ENCODE results near the gene TMEM187.
"Not testable (repeated sequence)": the region's sequence is repeated elsewhere in the genome, so short reads cannot be mapped to it uniquely, and the experiment has no call there.

TMEM187 gene

DNA sequence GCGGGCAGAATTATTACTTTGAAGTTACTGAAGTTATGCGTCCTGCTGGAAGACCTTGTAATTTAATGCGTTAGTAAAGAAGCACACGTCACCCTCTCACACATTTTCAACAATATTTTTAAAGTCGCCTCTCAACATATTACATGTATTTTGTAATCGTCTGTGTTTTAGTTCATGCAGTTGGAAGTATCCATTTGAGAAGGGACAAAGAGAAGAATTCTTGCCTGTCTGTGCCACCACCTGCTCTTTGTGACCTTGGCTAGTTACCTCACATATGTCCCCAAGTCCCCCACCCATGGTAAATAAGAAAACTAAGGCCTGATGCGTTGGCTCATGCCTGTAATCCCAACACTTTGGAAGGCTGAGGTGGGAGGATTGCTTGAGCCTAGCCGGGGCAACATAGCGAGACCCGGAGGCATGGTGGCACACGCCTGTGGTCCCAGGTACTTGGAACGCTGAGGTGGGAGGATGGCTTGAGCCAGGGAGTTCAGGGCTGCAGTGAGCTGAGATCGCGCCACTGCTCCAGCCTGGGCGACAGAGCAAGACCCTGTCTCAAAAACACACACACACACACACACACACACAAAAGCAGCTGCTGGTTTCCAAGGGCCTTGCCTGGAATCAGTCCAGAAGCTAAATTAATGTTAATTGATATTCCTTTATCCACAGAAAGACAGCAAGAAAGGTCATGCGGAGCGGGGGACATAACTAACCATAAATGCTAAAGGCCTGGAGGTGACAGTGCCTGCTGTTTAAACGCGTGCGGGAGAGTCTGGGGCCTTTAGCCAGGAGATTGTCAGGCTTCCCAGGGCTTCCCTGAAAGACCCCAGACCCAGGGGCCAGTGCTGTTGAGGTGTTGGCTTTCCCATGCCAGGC lies 811 bp downstream of the TMEM187 start:
- DNase-seq: no peak

DNA sequence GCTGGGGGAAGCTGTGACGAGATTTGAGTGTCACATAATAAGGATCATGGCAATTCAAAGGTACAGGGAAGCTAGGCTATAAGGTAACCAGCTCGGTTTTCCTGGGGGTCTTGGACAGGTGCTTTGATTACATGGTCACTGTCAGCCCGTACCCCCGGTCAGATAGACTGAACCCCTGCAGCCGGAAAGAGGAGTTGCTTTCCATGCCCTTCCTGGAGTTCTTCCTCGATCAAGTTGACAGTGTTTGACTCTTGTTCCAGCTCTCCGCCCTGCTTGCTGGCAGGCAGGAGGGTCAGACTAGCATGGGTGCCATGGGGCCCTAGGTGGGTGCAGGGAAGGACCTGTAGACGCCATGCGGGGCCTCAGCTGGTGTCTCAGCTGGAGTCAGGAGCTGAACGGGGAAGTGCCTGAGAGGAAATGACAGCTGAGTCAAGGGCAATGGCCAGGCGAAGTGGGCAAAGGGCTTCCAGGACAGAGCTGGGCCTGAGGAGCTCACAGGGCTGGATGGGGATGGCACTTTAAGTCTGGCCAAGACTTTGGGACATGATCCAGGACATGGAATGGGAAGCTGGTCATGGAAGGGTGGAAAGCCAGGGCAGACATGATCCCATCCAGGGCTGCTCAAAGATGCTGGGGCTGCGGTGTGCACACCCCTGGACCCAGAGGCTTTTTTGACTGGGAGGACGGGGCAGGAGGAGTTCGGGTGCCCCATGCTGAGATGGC lies 1.6 kb downstream of the TMEM187 start:
- no peak for DNase-seq

DNA sequence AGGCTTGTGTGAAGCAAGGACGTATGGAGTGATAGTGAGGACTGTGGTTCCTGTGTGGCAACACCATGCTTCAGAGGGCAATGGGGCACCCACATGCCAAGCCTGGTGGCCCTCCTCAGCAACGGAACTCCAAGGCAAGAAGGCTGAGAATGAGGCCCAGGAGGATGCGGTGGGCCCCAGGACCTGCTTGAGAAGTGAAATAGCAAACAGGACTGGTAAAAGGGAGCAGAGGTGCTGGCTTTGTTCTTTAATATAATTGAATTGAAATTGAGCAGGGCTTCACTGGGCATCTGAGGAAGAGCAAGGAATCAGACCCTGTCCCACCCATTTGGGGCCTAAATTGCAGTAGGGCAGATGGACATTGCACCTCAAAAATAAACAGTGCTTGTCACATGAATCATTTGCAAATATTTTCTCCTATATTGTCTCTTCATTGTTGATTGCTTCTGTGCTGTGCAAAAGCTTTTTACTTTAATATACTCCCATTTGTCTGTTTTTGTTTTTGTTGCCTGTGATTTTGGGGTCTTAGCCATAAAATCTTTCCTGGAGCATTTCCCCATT lies 2.3 kb downstream of the TMEM187 start:
- DNase-seq: no peak

DNA sequence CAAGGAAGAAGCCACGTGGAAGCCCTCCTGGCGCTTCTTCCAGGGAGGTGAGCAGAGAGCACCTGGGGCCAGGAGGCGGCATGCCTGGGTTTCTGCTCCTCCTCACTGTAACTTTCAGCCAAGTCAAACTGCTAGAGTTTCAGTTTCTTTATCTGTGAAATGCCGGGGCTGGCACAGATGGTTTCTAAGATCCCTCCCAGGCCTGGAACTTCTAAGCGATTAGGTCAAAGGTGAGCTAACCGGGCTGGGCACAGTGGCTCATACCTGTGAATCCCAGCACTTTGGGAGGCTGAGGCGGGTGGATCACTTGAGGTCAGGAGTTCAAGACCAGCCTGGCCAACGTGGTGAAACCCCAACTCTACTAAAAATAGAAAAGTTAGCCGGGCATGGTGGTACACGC lies 7.8 kb downstream of the TMEM187 start:
- DNase-seq: not testable (repeated sequence)

DNA sequence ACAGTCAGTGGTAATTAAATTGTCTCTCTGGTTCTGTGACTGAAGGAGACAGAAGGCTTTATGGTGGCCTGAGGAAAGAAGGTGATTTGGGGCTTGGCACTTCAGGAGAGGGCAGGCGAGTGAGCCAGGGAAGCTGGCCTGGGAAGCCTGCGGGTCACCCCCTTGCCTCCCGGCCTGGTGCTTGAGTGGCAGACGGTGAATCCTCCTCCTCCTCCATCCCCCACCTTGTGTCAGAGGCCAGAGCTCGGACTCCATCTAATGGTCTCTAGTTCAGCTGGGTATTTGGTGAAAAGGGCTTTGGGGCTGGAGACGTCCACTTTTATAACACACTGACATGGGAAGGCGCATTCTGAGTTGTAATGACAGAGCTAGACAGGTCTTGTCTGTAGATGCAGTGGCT lies 8.7 kb downstream of the TMEM187 start:
- DNase-seq: no peak

DNA sequence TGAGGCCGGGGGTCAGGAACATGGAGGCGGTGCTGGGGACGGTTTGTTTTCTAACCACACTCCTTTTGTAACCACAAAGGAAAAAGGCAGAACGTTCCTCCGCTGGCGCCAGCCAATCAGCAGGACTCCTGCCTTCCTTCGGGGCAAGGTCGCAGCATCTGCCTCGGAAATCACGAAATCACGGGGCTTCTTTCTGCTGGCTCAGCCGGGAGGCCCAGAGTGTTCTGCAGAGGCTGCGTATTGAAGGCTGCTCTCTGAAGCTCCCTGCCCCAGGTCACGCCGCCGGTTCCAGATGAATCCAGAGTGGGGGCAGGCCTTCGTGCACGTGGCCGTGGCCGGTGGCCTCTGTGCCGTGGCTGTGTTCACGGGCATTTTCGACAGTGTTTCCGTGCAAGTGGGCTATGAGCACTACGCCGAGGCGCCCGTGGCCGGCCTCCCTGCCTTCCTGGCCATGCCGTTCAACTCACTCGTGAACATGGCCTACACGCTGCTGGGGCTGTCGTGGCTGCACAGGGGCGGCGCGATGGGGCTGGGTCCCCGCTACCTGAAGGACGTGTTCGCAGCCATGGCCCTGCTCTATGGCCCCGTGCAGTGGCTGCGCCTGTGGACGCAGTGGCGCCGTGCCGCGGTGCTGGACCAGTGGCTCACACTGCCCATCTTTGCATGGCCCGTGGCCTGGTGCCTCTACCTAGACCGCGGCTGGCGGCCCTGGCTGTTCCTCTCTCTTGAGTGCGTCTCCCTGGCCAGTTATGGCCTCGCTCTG lies 9.4 kb downstream of the TMEM187 start:
- DNase-seq: no peak

DNA sequence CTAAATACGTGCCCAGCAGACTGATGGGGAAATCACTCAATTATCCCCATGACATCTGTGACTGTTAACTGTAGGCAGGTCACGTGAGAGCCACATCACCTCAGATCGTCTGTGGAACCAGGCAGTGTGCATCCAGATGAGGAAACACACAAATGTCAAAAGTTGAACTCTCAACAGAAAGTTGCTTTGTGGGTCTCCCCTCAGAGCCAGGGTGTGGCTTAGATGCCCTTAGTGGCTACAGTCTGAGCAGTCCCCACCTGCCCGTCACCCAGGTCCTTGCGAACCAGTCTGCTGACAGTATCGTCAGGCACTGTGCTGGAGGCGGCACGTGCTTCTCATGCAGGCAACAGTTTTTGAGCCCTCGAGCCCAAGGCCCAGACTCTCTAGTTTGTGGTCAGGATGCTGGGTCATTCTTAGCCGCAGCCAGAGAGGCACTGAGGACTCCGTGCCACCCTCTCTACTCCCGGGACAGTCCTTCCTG lies 10.8 kb downstream of the TMEM187 start:
- DNase-seq: no peak

DNA sequence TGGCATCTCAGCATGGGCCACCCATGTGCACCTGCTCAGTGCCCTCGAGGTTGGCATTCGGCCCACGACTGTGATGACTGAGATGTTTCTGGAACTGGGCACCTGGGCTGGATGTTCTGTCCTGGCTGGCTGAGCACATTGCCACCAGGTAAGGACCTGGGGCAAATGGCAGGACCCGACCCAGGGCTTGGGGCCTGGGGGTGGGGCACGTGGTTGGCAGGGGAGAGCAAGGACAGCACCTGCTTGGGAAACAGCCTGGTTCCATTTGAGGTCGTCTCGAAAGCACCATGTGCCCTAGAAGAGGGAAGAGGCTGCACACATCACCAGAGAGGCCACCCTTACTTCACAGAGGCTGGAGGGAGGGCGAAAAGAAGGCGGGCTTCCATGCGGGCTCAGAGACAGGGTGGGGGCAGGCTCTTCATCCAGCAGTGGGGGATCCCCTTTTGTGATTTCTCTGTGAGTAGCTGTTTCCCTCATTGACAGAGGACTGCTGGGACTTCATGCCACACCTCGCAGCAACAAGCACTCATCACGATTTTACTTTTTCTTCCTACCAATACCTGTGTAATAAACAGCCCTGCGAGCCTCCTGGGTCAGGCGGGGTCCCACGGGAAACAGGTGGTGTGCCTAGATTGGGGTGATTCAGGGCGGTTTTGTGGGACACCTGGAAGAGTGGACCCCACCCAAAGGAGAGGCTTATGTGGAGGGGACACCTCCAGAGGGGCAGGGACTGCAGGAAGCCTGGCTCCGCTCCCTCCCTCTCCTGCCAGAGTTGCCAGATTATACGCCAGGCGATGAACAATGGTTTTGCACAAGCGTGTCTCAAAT lies 12.0 kb downstream of the TMEM187 start:
- no peak for DNase-seq

DNA sequence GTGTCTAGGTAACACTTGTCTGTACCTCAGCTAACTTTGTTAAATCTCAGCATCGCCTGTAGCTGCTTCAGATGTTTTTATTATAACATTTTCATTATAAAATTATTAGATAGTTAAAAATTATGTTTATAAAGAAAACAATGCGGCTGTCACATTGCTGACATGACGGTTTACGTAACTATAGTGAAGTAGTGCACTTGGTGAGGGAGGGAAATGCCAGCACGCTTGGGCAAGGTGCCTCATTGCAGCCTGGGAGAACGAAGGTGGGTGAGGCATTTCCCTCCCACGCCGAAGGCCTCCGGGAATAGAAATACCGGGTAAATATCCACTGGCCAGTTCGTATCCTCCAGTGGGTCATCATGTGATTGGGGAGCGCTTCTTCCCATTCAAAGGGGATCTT lies 15.9 kb downstream of the TMEM187 start:
- no peak for DNase-seq

DNA sequence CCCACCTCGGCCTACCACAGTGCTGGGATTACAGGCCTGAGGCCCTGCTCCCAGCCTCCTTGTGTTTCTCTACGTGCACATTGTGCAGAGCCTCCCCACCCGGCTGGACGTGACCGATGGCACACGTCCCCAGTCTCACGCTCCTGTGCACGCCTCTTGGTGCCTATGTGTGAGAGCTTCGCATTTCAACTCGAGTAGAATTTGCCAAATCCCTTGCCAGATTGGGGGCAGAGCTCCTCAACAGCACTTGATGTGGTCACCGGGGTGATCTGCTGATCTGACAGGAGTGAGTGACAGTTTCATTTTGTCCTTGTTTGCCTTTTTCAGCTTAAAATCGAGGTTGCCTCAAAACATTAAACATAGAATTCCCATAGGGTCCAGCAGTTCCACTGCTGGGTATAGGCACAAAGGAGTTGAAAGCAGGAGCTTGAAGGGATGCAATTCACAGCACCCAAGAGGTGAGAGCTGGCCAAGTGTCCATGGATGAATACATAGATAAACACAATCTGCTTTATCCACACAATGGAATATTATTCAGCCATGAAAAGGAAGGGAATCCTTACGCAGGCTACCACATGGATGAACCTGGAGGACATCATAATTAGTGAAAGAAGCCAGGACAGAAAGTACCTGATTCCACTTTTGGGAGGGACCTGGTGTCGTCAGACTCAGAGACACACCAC lies 17.6 kb downstream of the TMEM187 start:
- DNase-seq: no peak

DNA sequence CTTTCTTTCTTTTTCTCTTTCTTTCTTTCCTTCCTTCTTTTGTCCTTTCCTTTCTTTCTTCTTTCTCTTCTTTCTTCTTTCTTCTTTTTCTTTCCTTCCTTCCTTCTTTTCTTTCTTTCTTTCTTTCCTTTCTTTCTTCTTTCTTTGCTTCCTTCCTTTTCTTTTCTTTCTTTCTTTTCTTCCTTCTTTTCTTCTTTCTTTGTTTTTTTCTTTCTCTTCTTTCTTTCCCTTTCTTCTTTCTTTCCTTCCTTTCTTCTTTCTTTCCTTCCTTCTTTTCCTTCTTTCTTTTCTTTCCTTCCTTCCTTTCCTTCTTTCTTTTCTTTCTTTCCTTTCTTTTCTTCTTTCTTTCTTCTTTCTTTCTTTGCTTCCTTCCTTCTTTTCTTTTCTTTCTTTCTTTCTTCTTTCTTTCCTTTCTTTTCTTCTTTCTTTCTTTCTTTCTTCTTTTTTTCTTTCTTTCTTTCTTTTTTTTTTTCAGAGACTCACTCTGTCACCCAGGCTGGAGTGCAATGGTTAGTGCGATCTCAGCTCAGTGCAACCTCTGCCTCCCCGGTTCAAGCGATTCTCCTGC lies 18.5 kb downstream of the TMEM187 start:
- DNase-seq: no peak

DNA sequence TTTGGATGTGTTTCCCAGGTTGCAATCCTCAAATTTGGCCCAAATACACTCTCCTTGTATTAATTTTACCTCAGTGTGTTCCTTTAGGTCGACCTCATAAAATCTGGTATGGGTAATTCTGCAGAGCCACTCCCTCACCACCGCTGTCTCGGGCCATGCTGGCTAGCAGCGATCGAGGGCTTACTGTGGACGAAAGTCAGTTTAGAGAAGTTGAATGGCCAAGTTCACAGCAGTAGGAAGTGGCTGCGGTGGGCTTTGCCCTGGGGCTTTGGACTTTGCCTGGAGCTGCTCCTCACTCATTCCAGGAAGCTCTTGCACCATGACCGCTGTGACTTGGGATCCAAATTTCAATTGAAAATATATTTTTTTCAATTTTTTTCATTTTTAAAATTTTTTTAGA lies 19.6 kb downstream of the TMEM187 start:
- DNase-seq: no peak

DNA sequence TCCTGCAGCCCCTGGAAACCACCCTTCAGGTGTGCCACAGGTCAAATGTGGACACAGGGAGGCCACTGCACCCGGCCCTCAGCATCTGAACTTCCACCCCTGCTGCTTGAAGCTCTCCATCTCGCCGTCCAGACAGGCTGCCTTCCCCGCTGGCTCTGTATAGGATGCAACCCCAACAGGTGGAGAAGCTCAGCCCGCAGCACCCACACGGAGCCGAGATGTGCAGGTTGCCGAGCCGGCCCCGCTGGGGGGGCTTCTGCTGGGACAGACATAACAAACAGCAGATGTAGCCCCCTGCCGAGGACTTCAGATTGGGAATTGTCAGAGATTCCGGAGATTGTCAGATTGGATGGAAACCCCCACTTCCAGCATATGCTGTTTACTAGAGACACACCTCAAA lies 20.5 kb downstream of the TMEM187 start:
- DNase-seq: no peak

DNA sequence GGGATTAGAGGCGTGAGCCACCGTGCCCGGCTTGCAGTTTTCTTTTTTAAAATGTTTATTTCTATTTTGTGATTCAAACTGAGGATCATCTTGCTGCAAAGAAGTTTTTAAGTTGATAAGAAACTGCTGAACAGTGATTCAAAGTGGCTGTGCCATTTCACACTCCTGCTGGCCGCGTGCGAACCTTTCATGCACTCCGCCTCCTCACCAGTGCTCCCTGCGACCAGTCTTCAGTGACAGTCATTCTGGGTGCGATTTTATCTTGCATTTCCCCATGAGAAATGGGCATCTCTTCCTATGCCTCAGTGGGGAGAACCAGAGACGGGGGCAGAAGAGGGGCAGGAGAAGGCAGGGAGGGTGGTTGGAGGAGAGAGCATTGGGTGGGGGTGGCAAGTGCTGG lies 21.4 kb downstream of the TMEM187 start:
- DNase-seq: no peak

DNA sequence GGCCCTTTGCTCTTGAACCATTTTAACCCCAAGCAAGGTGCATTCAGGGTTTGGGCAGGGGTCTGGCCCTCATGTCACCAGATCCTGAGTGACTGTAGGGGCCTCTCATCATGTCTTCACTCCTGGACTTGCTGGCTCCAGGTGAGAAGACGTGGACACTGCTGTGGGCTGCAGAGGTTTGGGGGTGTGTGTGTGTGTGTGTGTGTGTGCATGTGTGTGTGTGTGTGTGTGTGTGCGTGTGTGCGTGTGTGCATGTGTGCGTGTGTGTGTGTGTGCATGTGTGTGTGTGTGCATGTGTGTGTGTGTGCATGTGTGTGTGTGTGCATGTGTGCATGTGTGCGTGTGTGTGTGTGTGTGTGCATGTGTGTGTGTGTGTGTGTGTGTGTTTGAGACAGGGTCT lies 21.8 kb downstream of the TMEM187 start:
- not testable (repeated sequence) for DNase-seq

DNA sequence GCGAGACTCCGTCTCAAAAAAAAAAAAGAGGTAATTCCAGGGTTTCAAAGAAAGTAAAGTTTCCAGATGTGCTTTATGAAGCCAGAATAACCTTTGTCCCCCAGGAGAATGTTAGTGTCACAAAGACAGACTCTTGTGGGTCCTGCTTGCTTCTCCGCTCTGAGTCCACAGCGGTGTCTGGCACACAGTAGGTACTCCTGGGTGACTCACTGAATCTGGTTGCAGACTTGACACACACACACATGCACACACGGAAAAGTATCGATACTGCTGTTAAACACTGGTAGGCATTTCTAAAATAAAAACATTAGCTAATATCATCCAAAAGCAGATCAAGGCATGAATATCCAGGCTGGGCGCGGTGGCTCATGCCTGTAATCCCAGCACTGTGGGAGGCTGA lies 22.9 kb downstream of the TMEM187 start:
- no peak for DNase-seq

DNA sequence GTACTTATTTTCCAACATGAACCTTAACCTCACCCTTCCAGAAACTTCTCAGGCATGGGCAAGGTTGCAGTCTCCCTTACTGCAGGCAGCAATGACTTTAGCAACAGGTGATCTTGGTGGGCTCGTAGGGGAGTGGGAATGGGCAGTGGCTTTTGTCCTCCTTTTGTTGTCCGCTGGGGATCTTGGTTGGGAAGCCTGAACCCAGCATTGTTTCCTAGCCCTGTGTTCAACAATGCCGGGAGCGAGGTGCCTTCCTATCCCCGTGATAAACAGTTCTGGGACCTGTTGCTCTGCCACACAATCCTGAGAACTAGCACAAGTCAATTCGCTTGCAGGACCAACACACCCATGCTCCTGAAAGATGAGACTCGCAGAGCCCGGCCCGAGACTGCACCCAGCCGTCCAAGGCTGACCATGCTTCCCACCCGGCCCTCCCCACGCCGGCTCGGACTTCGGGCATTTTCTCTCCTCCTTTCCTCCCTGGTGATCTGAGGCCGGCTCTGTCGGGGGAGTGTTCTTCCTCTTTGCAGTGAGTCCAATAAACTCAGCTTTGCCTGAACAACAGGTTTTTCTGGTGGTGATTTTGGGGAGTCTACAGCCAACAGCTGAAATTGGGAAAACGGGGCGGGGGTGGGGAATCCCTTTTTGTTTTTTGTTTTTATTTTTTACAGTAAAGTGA lies 26.9 kb downstream of the TMEM187 start:
- DNase-seq: no peak

DNA sequence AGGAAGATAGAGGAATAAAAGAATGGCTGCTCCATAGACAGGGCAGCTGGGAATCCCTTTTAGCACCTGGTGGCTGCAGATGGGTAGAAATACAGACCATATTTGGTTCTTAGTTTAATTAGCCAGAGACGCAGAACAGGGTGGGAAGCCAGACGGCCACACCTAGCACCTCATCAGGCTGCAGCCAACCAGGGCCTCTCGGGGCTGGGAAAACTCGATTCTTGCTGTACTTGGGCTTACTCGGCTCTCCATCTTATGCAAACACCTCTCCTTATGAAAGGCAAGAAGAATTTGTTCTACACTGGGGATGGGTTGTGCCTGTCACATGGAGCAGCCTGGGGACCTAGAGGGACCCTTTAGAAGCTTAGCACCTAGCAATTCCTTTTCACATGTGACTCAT lies 27.5 kb downstream of the TMEM187 start:
- no peak for DNase-seq

DNA sequence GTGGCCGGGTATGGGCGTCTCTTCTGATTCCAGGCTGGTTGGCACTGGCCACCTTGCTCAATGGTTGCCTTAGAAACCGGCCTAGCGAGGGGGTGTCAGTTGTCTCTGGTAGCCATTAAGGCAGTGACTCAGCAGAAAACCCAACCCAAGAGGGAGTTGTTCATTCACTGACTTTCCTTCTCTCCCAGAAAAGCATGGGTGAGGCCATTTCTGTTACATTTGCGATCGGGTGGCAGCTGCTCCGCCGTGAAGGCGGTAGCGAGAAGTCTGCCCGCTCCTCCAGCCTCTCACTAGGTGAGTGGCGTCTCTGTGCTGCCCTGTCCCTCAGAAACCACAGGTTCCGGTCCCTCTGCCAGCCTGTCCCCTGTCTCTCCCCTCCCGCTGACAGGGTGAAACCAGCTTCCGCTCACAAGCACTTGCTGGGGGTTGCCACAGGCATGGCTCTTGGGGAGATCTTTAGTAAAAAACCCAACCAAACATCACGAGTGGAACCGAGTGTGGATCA lies 29.7 kb downstream of the TMEM187 start:
- DNase-seq: no peak

DNA sequence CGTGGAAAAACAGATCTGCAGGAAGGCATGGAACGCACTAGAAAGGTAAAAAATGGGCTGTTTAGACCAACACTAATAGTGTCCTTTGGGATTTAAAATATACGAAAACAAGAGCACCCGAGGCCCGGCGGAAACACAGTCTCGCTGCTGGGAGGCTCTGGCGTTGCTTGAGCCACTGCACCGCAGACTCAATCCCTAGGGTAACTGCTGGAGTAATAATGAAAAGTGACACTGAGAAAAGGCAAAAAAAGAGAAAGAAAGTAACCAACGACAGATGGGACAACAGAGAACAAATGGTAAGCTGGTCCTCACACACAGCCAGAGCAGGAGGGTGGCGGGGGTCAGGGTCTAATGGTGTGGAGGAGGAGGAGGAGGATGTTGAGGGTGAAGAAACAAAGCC lies 31.8 kb downstream of the TMEM187 start:
- no peak for DNase-seq

Measured in activated T-cell treated with anti-CD3 and anti-CD28 coated beads for 4 hours (primary cell).